ENCODE results near the gene SEC23IP. TPM values are rescaled to one million over a fixed set of nuclear protein-coding genes. Genes with fewer than 3 reads are reported as not detected.
A peak's percentile ranks its signal among the peaks of the same experiment; 100 is the strongest.

SEC23IP gene
- total RNA-seq, 1 donor from 2014 or later, result 75.6 TPM

- Mint-ChIP-seq H3K4me1 (ENCODE audit: low read depth) (peaks cover 3% of the 10 kb centered on the region), H3K9me3 (ENCODE audit: low read depth) (no peaks in the 10 kb centered on the region), H3K4me3 (ENCODE audit: low read depth) (no peak overlapping the region), H3K27ac (no peak overlapping the region), H3K36me3 (ENCODE audit: insufficient read depth) (peaks cover 36% of the 10 kb centered on the region), H3K27me3 (no peaks in the 10 kb centered on the region)
- TF ChIP-seq, protein P1, sequence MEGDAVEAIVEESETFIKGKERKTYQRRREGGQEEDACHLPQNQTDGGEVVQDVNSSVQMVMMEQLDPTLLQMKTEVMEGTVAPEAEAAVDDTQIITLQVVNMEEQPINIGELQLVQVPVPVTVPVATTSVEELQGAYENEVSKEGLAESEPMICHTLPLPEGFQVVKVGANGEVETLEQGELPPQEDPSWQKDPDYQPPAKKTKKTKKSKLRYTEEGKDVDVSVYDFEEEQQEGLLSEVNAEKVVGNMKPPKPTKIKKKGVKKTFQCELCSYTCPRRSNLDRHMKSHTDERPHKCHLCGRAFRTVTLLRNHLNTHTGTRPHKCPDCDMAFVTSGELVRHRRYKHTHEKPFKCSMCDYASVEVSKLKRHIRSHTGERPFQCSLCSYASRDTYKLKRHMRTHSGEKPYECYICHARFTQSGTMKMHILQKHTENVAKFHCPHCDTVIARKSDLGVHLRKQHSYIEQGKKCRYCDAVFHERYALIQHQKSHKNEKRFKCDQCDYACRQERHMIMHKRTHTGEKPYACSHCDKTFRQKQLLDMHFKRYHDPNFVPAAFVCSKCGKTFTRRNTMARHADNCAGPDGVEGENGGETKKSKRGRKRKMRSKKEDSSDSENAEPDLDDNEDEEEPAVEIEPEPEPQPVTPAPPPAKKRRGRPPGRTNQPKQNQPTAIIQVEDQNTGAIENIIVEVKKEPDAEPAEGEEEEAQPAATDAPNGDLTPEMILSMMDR (IDR thresholded peaks at IDR 0.05; ENCODE audit: unreplicated experiment), result peak; percentile 64
- DNase-seq (ENCODE audit: low spot score, unreplicated experiment), result no peak
These were observed 40.6 kb downstream of the SEC23IP start for GRCh38 chr10:119933179-119933578.

DNA sequence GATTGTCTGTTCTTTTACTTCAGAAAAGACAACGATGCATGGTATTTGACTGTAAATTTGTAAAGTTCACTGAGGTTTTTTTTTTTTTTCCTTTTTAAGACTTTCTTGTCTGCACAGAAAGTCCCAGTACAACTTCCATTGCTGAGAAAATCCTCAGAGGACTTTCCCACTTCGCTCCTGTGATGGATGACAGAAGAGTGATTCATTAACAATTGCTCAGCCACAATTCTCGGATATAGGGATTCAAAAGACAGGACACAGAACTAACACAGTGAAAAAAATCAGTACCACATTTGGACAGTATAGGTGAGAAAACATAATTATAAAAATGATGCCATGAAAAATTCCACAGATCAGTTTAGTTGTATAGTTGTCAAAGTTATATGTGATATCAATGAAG is 48.0 kb downstream of the SEC23IP start:
- no peak for DNase-seq (ENCODE audit: low spot score, unreplicated experiment)
- no peak overlapping the region for H3K4me3 Mint-ChIP-seq (ENCODE audit: low read depth)
- TF ChIP-seq, protein P1 (IDR thresholded peaks at IDR 0.05; ENCODE audit: unreplicated experiment), result no peak
- no peaks in the 10 kb centered on the region for H3K4me1 Mint-ChIP-seq (ENCODE audit: low read depth)
- peaks cover 29% of the 10 kb centered on the region for H3K36me3 Mint-ChIP-seq (ENCODE audit: insufficient read depth)
- H3K9me3 Mint-ChIP-seq (ENCODE audit: low read depth), result no peaks in the 10 kb centered on the region
- H3K27me3 Mint-ChIP-seq, result no peaks in the 10 kb centered on the region
- H3K27ac Mint-ChIP-seq, result no peak overlapping the region

DNA sequence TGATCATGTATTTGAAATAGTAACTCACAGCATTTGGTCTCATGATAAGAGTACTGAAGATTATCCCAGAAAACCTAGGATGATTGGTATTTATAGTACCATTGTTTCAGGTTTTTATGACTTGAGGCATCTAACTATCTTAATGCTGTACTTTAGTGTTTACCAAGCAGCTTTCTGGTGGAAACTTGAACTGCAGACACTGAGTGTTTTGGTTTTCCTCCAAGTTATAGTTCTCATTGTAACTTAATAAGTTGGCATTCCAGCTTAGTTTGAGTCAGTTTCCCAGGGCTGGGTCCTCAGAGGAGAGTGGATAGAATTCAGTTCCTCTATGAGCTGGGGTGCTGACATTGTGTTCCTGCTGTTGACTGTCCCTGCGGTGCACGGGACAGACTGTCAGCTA is 50.4 kb downstream of the SEC23IP start:
- peaks cover 20% of the 10 kb centered on the region for H3K36me3 Mint-ChIP-seq (ENCODE audit: insufficient read depth)
- TF ChIP-seq, protein P1 (IDR thresholded peaks at IDR 0.05; ENCODE audit: unreplicated experiment), result no peak

DNA sequence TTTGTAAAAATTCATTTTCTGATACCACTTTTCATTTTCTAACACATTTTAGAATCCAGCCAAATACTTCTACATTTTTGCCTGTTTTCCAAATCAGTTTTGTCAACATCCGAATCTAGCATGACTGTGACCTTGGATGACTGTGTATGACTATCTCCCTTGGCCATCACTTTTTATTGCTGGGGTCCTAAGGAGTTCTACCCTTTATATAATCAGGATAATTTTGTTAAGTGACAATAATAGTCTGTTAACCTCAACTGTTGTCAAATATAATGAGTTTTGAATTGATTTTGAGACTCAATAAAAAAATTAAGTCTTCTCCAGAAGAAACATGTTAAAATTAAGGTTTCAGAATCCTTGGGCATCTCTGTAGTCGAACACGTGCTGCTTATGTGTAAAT is 53.3 kb downstream of the SEC23IP start:
- Mint-ChIP-seq H3K27ac (no peak overlapping the region), H3K9me3 (ENCODE audit: low read depth) (peaks cover 2% of the 10 kb centered on the region), H3K36me3 (ENCODE audit: insufficient read depth) (peaks cover 14% of the 10 kb centered on the region), H3K4me3 (ENCODE audit: low read depth) (no peak overlapping the region), H3K4me1 (ENCODE audit: low read depth) (no peaks in the 10 kb centered on the region), H3K27me3 (no peaks in the 10 kb centered on the region)
- TF ChIP-seq, protein P1 (IDR thresholded peaks at IDR 0.05; ENCODE audit: unreplicated experiment), result no peak
- no peak for DNase-seq (ENCODE audit: low spot score, unreplicated experiment)

More for the DNA sequence above, 50.4 kb downstream of the SEC23IP start:
- Mint-ChIP-seq H3K27ac (no peak overlapping the region), H3K27me3 (no peaks in the 10 kb centered on the region), H3K4me3 (ENCODE audit: low read depth) (no peak overlapping the region), H3K9me3 (ENCODE audit: low read depth) (peaks cover 2% of the 10 kb centered on the region), H3K4me1 (ENCODE audit: low read depth) (no peaks in the 10 kb centered on the region)
- DNase-seq (ENCODE audit: low spot score, unreplicated experiment), result no peak

DNA sequence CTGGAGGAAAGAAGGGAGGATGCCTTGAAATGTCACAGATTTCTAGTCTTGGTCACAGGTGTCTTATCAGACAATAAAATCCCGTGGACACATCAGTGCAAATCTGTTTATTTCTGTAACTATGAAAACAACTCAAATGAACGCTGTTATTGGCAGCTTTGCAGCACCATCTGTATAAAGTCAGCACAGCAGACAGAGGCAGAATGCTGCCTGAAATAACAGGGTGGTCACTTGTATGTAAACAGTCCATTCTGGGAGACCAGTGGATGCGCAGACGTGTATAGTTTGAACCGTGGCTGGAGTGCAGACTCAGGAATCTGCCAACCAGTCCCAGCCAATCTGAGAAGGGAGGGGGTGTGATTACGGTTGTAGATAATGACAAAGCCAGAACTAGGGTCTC is 54.8 kb downstream of the SEC23IP start:
- no peaks in the 10 kb centered on the region for H3K27me3 Mint-ChIP-seq
- H3K27ac Mint-ChIP-seq, result peak overlapping the region; percentile 17
- H3K36me3 Mint-ChIP-seq (ENCODE audit: insufficient read depth), result peaks cover 12% of the 10 kb centered on the region
- TF ChIP-seq, protein P1 (IDR thresholded peaks at IDR 0.05; ENCODE audit: unreplicated experiment), result no peak
- H3K4me1 Mint-ChIP-seq (ENCODE audit: low read depth), result no peaks in the 10 kb centered on the region
- peaks cover 2% of the 10 kb centered on the region for H3K9me3 Mint-ChIP-seq (ENCODE audit: low read depth)
- DNase-seq (ENCODE audit: low spot score, unreplicated experiment), result no peak
- H3K4me3 Mint-ChIP-seq (ENCODE audit: low read depth), result no peak overlapping the region
